Left lung (tissue), 10 donors: ENCODE data around the gene TAS1R3. TPM values are rescaled to one million over a fixed set of nuclear protein-coding genes. Genes with fewer than 3 reads are reported as not detected.

Source experiments
- ATAC-seq: fragments of 200-7000 bp; cut with Tn5 transposase; one replicate; pipeline ENCODE4 v1.9.1; 2020; ENCODE audit warnings: moderate library complexity
- DNase-seq, 4 donors: peaks; one replicate each; pipeline ENCODE4 v3.0.0-alpha.2; 2013 to 2020
- H3K27ac ChIP-seq, 2 donors: fragments of 200-600 bp; sonication (generic) in 1 of 2; one replicate each; pipeline versions ENCODE4 v1.5.0 to v1.8.0; 2020 to 2021
- H3K27me3 ChIP-seq, 2 donors: fragments of 200-600 bp; sonication (generic) in 1 of 2; one replicate each; pipeline versions ENCODE4 v1.5.0 to v1.8.0; 2020 to 2021
- H3K36me3 ChIP-seq, 2 donors: fragments of 200-600 bp; sonication (generic) in 1 of 2; one replicate each; pipeline versions ENCODE4 v1.5.0 to v1.8.0; 2020 to 2021
- H3K4me1 ChIP-seq, 2 donors: fragments of 200-600 bp; one replicate each; pipeline ENCODE4 v1.8.0; 2021
- H3K4me3 ChIP-seq, 2 donors: fragments of 200-600 bp; sonication (generic) in 1 of 2; one replicate each; pipeline versions ENCODE4 v1.5.0 to v1.8.0; 2020 to 2021; ENCODE audit warnings: mild to moderate bottlenecking in 1 of 2
- H3K9me3 ChIP-seq, 2 donors: fragments of 200-600 bp; sonication (generic) in 1 of 2; one replicate each; pipeline versions ENCODE4 v1.5.0 to v1.8.0; 2020 to 2021
- CTCF ChIP-seq, 2 donors: fragments of 200-600 bp; sonication (generic) in 1 of 2; IDR thresholded peaks; one replicate each; pipeline versions ENCODE4 v1.5.0 to v1.8.0; 2021; ENCODE audit warnings: antibody characterized with exemption in 2 of 2
- intact Hi-C, 2 donors: fragments of 100-400 bp; cut with DNase I; formaldehyde crosslinking; loops; one replicate each; pipeline versions ENCODE4 v1.11.2 to v1.14.2; 2022
- polyA plus RNA-seq, 6 donors: library from polyadenylated mRNA; unstranded; fragments of 120-200 nt; gene quantifications; one replicate each; pipeline ENCODE4 v1.2.1, GENCODE V29; 2013; ENCODE audit not compliant: insufficient read length in 6 of 6
- total RNA-seq, 2 donors: library from RNA; stranded (reverse); fragmentation: NEBNext Ultra II Directional; extraction: Animal tissue kit (Norgen Biotek cat#: 25700); gene quantifications; one replicate each; pipeline ENCODE4 v1.2.1, GENCODE V29; 2021
- donor health status: DM: no; HTN: yes; CAD: no.
- donor health status: DM: no; HTN: no; CAD: no.

Gene TAS1R3
- total and polyA plus RNA-seq, 8 donors: 0.20 to 0.75 (median 0.34) TPM

GRCh38 chr1:1307261-1307922, 23.7 kb upstream of the TAS1R3 start:
- peak overlapping the region; percentile 79 to 91 for H3K4me3 ChIP-seq
- no peak for TF ChIP-seq CTCF (IDR thresholded peaks at IDR 0.05)
- peak overlapping the region; percentile 67 to 99 for H3K27ac ChIP-seq
- no peak for ATAC-seq
- peak in 2 of 4 donors; percentile 49 to 89 for DNase-seq
- intact Hi-C loops: no loop called here
- peaks cover 0 to 29% of the 10 kb centered on the region in 2 donors for H3K36me3 ChIP-seq
- H3K27me3 ChIP-seq: no peaks in the 10 kb centered on the region
- H3K4me1 ChIP-seq: peaks cover 28 to 51% of the 10 kb centered on the region in 2 donors
- H3K9me3 ChIP-seq: no peaks in the 10 kb centered on the region

- H3K4me3 ChIP-seq: peak within 1 kb of the TSS; percentile 91 to 94
- peak; percentile 88 to 95 (median 94) for DNase-seq
- H3K27me3 ChIP-seq: no peaks in the 10 kb centered on the region
- H3K36me3 ChIP-seq: peaks cover 0 to 37% of the 10 kb centered on the region in 2 donors
- peak within 1 kb of the TSS; percentile 96 to 99 for H3K27ac ChIP-seq
- peak in 1 of 2 donors; percentile 39 for TF ChIP-seq CTCF (IDR thresholded peaks at IDR 0.05)
- intact Hi-C loops: no loop called here
- ATAC-seq: peak; percentile 82
- peaks cover 28 to 51% of the 10 kb centered on the region in 2 donors for H3K4me1 ChIP-seq
- H3K9me3 ChIP-seq: no peaks in the 10 kb centered on the region
These were observed 22.9 kb upstream of the TAS1R3 start, which contains the start of the genes ACAP3 and PUSL1 for GRCh38 chr1:1307923-1308755. TSS of gene ACAP3 (minus strand) at chr1:1307930. CDS start at chr1:1307815, 115 bp downstream. TSS of gene PUSL1 (plus strand) at chr1:1308597. CDS start at chr1:1308644, 47 bp downstream.

GRCh38 chr1:1308756-1309250, 22.3 kb upstream of the TAS1R3 start:
- peak overlapping the region; percentile 91 to 94 for H3K4me3 ChIP-seq
- H3K9me3 ChIP-seq: no peaks in the 10 kb centered on the region
- intact Hi-C loops: no loop called here
- DNase-seq (no peak), ATAC-seq (peak; percentile 3)
- peaks cover 28 to 51% of the 10 kb centered on the region in 2 donors for H3K4me1 ChIP-seq
- peak overlapping the region; percentile 96 to 99 for H3K27ac ChIP-seq
- no peaks in the 10 kb centered on the region for H3K27me3 ChIP-seq
- peaks cover 0 to 43% of the 10 kb centered on the region in 2 donors for H3K36me3 ChIP-seq
- TF ChIP-seq CTCF (IDR thresholded peaks at IDR 0.05): no peak

- Histone ChIP-seq H3K27ac (peak overlapping the region; percentile 96 to 99), H3K4me3 (peak overlapping the region; percentile 91 to 94), H3K36me3 (peaks cover 0 to 50% of the 10 kb centered on the region in 2 donors), H3K9me3 (no peaks in the 10 kb centered on the region), H3K27me3 (no peaks in the 10 kb centered on the region), H3K4me1 (peaks cover 25 to 44% of the 10 kb centered on the region in 2 donors)
- intact Hi-C loops: no loop called here
- ATAC-seq (peak; percentile 0), DNase-seq (peak in 1 of 4 donors; percentile 55)
- TF ChIP-seq CTCF (IDR thresholded peaks at IDR 0.05): no peak
These were observed 21.6 kb upstream of the TAS1R3 start for GRCh38 chr1:1309251-1310108.
